Hepatocyte (in vitro differentiated cells): ENCODE data around the gene SLX4IP. TPM values are rescaled to one million over a fixed set of nuclear protein-coding genes. Genes with fewer than 3 reads are reported as not detected.
"Not testable (repeated sequence)": the region's sequence is repeated elsewhere in the genome, so short reads cannot be mapped to it uniquely, and the experiment has no call there.

Experiments used
- DNase-seq: peaks from one replicate; pipeline ENCODE4 v3.0.0-alpha.2; 2016; ENCODE audit warnings: low spot score
- H2AFZ ChIP-seq: fragments of 200-600 bp; sonication (generic); 2 replicates; pipeline ENCODE4 v1.6.0; 2016; ENCODE audit warnings: antibody characterized with exemption, mild to moderate bottlenecking
- H3K27ac ChIP-seq: fragments of 200-600 bp; sonication (generic); 2 replicates; pipeline ENCODE4 v1.5.1; 2016; ENCODE audit warnings: mild to moderate bottlenecking
- H3K27me3 ChIP-seq: fragments of 200-600 bp; sonication (generic); 2 replicates; pipeline ENCODE4 v1.6.1; 2016
- H3K36me3 ChIP-seq: fragments of 200-600 bp; sonication (generic); replicated peaks from 2 replicates; pipeline ENCODE4 v1.5.1; 2016; ENCODE audit warnings: low read depth; ENCODE audit not compliant: insufficient read depth
- H3K4me1 ChIP-seq: fragments of 200-600 bp; sonication (generic); 2 replicates; pipeline ENCODE4 v1.5.1; 2016; ENCODE audit warnings: mild to moderate bottlenecking, moderate library complexity; ENCODE audit not compliant: insufficient read depth
- H3K4me2 ChIP-seq: fragments of 200-600 bp; sonication (generic); 2 replicates; pipeline ENCODE4 v1.6.0; 2016
- H3K4me3 ChIP-seq: fragments of 200-600 bp; sonication (generic); 2 replicates; pipeline ENCODE4 v1.5.1; 2016; ENCODE audit warnings: mild to moderate bottlenecking
- H3K79me2 ChIP-seq: fragments of 200-600 bp; sonication (generic); 2 replicates; pipeline ENCODE4 v1.6.0; 2017; ENCODE audit warnings: mild to moderate bottlenecking
- H3K9me2 ChIP-seq: fragments of 200-600 bp; sonication (generic); replicated peaks from 2 replicates; pipeline ENCODE4 v1.6.0; 2017; ENCODE audit warnings: mild to moderate bottlenecking; ENCODE audit not compliant: insufficient read depth
- H3K9me3 ChIP-seq: fragments of 200-600 bp; sonication (generic); 2 replicates; pipeline ENCODE4 v1.5.1; 2016; ENCODE audit warnings: low read depth, mild to moderate bottlenecking
- H4K20me1 ChIP-seq: fragments of 200-600 bp; sonication (generic); 2 replicates; pipeline ENCODE4 v1.6.0; 2016; ENCODE audit warnings: mild to moderate bottlenecking; ENCODE audit not compliant: insufficient read depth, poor library complexity, severe bottlenecking
- EZH2 ChIP-seq: fragments of 200-600 bp; sonication (generic); IDR thresholded peaks from 2 replicates; pipeline ENCODE4 v1.6.1; 2016; ENCODE audit warnings: antibody characterized with exemption, mild to moderate bottlenecking, borderline replicate concordance
- EZH2phosphoT487 ChIP-seq: fragments of 200-600 bp; sonication (generic); IDR thresholded peaks from one replicate; pipeline ENCODE4 v1.6.1; 2018; ENCODE audit warnings: antibody characterized with exemption, mild to moderate bottlenecking, low read depth, moderate library complexity; ENCODE audit not compliant: unreplicated experiment, severe bottlenecking
- WGBS: methylation state at CpG from one replicate; pipeline ENCODE4 v1.1.6; 2016; ENCODE audit warnings: low lambda C conversion rate; ENCODE audit errors: missing lambda C conversion rate; 5-methylcytosine and 5-hydroxymethylcytosine counted together
- polyA plus RNA-seq: library from polyadenylated mRNA; unstranded; fragments of >200 nt; fragmentation: Nextera tagmentation; extraction: Ambion mirVana; gene quantifications from 2 replicates; pipeline ENCODE4 v1.2.1, GENCODE V29; 2016
- total RNA-seq: library from RNA; depleted of rRNA; stranded (reverse); fragments of >200 nt; gene quantifications from 2 replicates; pipeline ENCODE4 v1.2.3, GENCODE V29; 2014
- TF ChIP-seq, protein P1 (sequence below): fragments of 200-600 bp; sonication (generic); IDR thresholded peaks from 2 replicates; pipeline ENCODE4 v1.5.1; 2016; ENCODE audit warnings: antibody characterized with exemption, mild to moderate bottlenecking; ENCODE audit not compliant: poor library complexity

The SLX4IP gene
- total and polyA plus RNA-seq, 2 experiments from 2014 or later: 2.9 to 5.7 TPM

DNA sequence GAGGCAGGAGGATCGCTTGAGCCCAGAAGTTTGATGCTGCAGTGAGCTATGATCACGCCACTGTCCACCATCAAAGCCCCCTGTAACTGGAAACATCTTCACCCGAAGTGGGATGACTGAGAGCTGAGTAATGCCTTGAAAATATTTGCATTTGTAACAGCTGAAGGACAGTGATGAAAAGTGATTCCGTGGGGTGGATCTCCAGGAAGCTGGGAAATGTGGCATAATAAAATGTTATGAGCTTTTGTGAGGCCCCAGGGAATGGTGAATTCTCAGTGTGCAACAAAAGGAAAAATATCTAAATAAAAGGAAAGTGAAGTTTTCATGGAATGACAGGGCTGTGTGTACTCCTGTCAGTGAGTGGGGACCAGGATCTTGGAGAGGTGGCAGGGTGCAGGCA, 146.7 kb downstream of the SLX4IP start:
- no peak for DNase-seq
- H3K9me2 ChIP-seq: no peaks in the 10 kb centered on the region
- no peaks in the 10 kb centered on the region for H4K20me1 ChIP-seq
- TF ChIP-seq EZH2phosphoT487 (no peak), EZH2 (no peak)
- TF ChIP-seq, protein P1, sequence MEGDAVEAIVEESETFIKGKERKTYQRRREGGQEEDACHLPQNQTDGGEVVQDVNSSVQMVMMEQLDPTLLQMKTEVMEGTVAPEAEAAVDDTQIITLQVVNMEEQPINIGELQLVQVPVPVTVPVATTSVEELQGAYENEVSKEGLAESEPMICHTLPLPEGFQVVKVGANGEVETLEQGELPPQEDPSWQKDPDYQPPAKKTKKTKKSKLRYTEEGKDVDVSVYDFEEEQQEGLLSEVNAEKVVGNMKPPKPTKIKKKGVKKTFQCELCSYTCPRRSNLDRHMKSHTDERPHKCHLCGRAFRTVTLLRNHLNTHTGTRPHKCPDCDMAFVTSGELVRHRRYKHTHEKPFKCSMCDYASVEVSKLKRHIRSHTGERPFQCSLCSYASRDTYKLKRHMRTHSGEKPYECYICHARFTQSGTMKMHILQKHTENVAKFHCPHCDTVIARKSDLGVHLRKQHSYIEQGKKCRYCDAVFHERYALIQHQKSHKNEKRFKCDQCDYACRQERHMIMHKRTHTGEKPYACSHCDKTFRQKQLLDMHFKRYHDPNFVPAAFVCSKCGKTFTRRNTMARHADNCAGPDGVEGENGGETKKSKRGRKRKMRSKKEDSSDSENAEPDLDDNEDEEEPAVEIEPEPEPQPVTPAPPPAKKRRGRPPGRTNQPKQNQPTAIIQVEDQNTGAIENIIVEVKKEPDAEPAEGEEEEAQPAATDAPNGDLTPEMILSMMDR: no peak
- no peak overlapping the region for H3K27ac ChIP-seq
- no peak overlapping the region for H3K4me3 ChIP-seq
- no peaks in the 10 kb centered on the region for H3K36me3 ChIP-seq
- H3K79me2 ChIP-seq: no peaks in the 10 kb centered on the region
- no peak overlapping the region for H3K4me2 ChIP-seq
- no peaks in the 10 kb centered on the region for H3K9me3 ChIP-seq
- WGBS: 47% methylated on average over 4 of the region's 4 CpGs
- H2AFZ ChIP-seq: no peak overlapping the region
- H3K27me3 ChIP-seq: no peaks in the 10 kb centered on the region
- peaks cover 9% of the 10 kb centered on the region for H3K4me1 ChIP-seq

GRCh38 chr20:10584371-10584770, 149.3 kb downstream of the SLX4IP start:
- Histone ChIP-seq H3K9me3 (no peaks in the 10 kb centered on the region), H4K20me1 (no peaks in the 10 kb centered on the region), H3K79me2 (no peaks in the 10 kb centered on the region), H3K4me1 (peaks cover 9% of the 10 kb centered on the region), H3K9me2 (no peaks in the 10 kb centered on the region), H3K27me3 (no peaks in the 10 kb centered on the region), H3K4me2 (no peak overlapping the region), H2AFZ (no peak overlapping the region), H3K27ac (no peak overlapping the region), H3K36me3 (no peaks in the 10 kb centered on the region), H3K4me3 (no peak overlapping the region)
- DNase-seq: no peak
- TF ChIP-seq, protein P1: no peak

GRCh38 chr20:10585308-10585707, 150.2 kb downstream of the SLX4IP start:
- Histone ChIP-seq H3K9me2 (no peaks in the 10 kb centered on the region), H3K27me3 (no peaks in the 10 kb centered on the region), H3K79me2 (no peaks in the 10 kb centered on the region), H3K4me1 (peaks cover 9% of the 10 kb centered on the region), H3K9me3 (no peaks in the 10 kb centered on the region), H3K36me3 (no peaks in the 10 kb centered on the region), H4K20me1 (no peaks in the 10 kb centered on the region), H2AFZ (no peak overlapping the region), H3K27ac (no peak overlapping the region), H3K4me2 (no peak overlapping the region), H3K4me3 (no peak overlapping the region)
- DNase-seq: no peak
- TF ChIP-seq EZH2phosphoT487 (no peak), EZH2 (no peak)
- TF ChIP-seq, protein P1: no peak
- WGBS: 100% methylated on average over 3 of the region's 3 CpGs

- Histone ChIP-seq H3K27ac (no peak overlapping the region), H3K9me3 (no peaks in the 10 kb centered on the region), H4K20me1 (no peaks in the 10 kb centered on the region), H3K4me1 (peaks cover 9% of the 10 kb centered on the region), H3K36me3 (no peaks in the 10 kb centered on the region), H3K79me2 (no peaks in the 10 kb centered on the region), H3K4me2 (no peak overlapping the region), H3K27me3 (no peaks in the 10 kb centered on the region), H3K4me3 (no peak overlapping the region), H3K9me2 (no peaks in the 10 kb centered on the region), H2AFZ (no peak overlapping the region)
- TF ChIP-seq EZH2phosphoT487 (no peak), EZH2 (no peak)
- TF ChIP-seq, protein P1: no peak
- no peak for DNase-seq
- WGBS: 92% methylated on average over 4 of the region's 4 CpGs
Observed at GRCh38 chr20:10586296-10586695, 151.2 kb downstream of the SLX4IP start.

DNA sequence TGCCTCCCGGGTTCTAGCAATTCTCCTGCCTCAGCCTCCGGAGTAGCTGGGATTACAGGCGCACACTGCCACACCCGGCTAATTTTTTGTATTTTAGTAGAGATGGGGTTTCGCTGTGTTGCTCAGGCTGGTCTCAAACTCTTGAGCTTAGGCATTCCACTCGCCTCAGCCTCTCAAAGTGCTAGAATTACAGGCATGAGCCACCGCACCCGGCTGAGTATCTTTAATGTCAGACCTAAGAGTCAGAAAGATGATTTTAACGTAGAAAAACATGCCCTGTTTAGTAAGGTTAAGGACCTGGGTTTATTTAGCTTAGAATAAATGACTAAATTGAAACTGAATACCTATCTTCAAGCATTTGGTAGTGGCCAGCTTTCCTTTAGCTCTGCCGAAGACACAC, 155.3 kb downstream of the SLX4IP start:
- H3K79me2 ChIP-seq, DNase-seq, H3K27ac ChIP-seq, H3K9me3 ChIP-seq, H3K36me3 ChIP-seq, H3K4me1 ChIP-seq, H3K9me2 ChIP-seq, H3K4me2 ChIP-seq, H2AFZ ChIP-seq, H3K4me3 ChIP-seq, H4K20me1 ChIP-seq, H3K27me3 ChIP-seq: not testable (repeated sequence)
- 92% methylated on average over 10 of the region's 10 CpGs for WGBS
